Endothelial cell of umbilical vein (primary cell): ENCODE measurements around the gene TRIM47.

Experiments used
- GATA2 ChIP-seq: IDR thresholded peaks from 2 replicates; pipeline ENCODE4 v1.7.0; 2011; ENCODE audit warnings: low read depth, mild to moderate bottlenecking, moderate library complexity, mixed read lengths, low read length; ENCODE audit not compliant: insufficient read length, insufficient read depth
- POLR2AphosphoS5 ChIP-seq: IDR thresholded peaks from 2 replicates; pipeline ENCODE4 v1.6.1; 2012; ENCODE audit warnings: low read depth, mild to moderate bottlenecking, control low read depth, low read length, moderate library complexity; ENCODE audit not compliant: insufficient read depth

DNA sequence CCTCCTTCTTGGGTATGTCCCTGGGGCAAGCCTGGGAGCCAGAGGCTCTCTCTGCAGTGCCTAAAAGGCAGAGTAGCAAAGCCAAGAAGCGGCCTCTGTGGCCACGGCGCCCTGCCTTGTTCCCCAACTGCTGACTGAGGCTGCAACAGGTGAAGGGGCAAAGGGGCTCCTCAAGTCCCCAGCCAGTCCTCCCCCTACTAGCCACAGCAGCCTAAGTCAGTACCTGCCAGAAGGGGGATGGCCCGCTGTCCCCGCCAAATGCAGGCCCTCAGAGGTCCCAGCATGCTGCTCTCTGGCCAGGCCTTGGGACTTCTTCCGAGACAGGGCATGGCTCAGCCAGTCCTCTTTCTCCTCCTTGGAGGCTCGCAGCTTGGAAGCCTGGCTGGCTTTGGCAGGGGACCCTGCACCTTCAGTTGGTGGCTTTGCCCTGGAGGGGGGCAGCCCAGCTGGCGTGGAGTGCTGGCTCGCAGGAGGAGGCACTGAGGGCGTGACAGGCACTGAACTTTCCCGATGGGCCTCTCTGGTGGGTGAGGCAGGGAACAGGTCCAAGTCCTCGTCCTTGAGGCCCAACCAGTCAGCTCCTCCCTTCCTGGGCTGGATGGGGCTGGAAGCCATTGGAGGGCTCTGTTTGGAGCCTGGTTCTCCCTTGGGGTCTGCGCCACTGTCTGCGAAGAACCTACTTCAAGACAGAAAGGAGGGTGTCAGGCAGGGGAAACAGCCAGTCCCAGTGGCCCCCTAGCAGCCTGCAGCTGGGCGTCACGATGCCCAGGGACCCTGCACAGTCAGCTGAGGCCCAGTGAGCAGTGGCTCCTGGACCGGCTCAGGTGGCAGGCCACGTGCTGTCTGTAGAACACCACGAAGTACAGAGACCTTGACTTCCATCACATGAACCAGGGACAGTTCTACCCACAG, 44.8 kb upstream of the TRIM47 start:
- TF ChIP-seq GATA2 = no peak
- TF ChIP-seq POLR2AphosphoS5 = no peak
